Non-pigmented ciliary epithelial cell (primary cell): ENCODE data around the gene DDAH1.

Experiments
- DNase-seq: peaks from one replicate; pipeline ENCODE4 v3.0.0-alpha.2; 2010; ENCODE audit warnings: low read depth

The DDAH1 gene

GRCh38 chr1:85393490-85393889 is 71.5 kb downstream of the DDAH1 start:
- DNase-seq: no peak

- DNase-seq: no peak
Measured at GRCh38 chr1:85388416-85388815, 76.5 kb downstream of the DDAH1 start.

- no peak for DNase-seq
Measured at GRCh38 chr1:85387781-85388180, 77.2 kb downstream of the DDAH1 start.

GRCh38 chr1:85386068-85386722 is 78.8 kb downstream of the DDAH1 start:
- no peak for DNase-seq

- DNase-seq: no peak
Measured at GRCh38 chr1:85379203-85380136, 85.5 kb downstream of the DDAH1 start.

GRCh38 chr1:85378534-85378933 is 86.4 kb downstream of the DDAH1 start:
- DNase-seq: no peak

- no peak for DNase-seq
Measured at GRCh38 chr1:85376356-85376755, 88.6 kb downstream of the DDAH1 start.

- no peak for DNase-seq
Measured at GRCh38 chr1:85375493-85375892, 89.5 kb downstream of the DDAH1 start.

- DNase-seq: peak; percentile 77
Measured at GRCh38 chr1:85374160-85374559, 90.8 kb downstream of the DDAH1 start.

GRCh38 chr1:85373378-85373708 is 91.6 kb downstream of the DDAH1 start:
- DNase-seq: no peak

- DNase-seq: peak; percentile 23
Measured at GRCh38 chr1:85372683-85373377, 92.1 kb downstream of the DDAH1 start.

GRCh38 chr1:85371021-85371420 is 93.9 kb downstream of the DDAH1 start:
- DNase-seq: no peak

GRCh38 chr1:85368073-85368770 is 96.7 kb downstream of the DDAH1 start:
- DNase-seq: no peak

- DNase-seq: peak; percentile 73
Measured at GRCh38 chr1:85366391-85367170, 98.4 kb downstream of the DDAH1 start.

- DNase-seq: no peak
Measured at GRCh38 chr1:85365851-85366250, 99.1 kb downstream of the DDAH1 start.

- DNase-seq: no peak
Measured at GRCh38 chr1:85363521-85363920, 101.4 kb downstream of the DDAH1 start.

- DNase-seq: no peak
Measured at GRCh38 chr1:85363092-85363491, 101.9 kb downstream of the DDAH1 start.

GRCh38 chr1:85361606-85362296 is 103.2 kb downstream of the DDAH1 start:
- DNase-seq: no peak

GRCh38 chr1:85360730-85361493 is 104.0 kb downstream of the DDAH1 start:
- peak; percentile 68 for DNase-seq
